ENCODE measurements around the gene GOLGA8T. TPM values are rescaled to one million over a fixed set of nuclear protein-coding genes. Genes with fewer than 3 reads are reported as not detected.
"Not testable (repeated sequence)": the region's sequence is repeated elsewhere in the genome, so short reads cannot be mapped to it uniquely, and the experiment has no call there.

The GOLGA8T gene
- total RNA-seq, 1 donor from 2014 or later: 0.41 TPM

DNA sequence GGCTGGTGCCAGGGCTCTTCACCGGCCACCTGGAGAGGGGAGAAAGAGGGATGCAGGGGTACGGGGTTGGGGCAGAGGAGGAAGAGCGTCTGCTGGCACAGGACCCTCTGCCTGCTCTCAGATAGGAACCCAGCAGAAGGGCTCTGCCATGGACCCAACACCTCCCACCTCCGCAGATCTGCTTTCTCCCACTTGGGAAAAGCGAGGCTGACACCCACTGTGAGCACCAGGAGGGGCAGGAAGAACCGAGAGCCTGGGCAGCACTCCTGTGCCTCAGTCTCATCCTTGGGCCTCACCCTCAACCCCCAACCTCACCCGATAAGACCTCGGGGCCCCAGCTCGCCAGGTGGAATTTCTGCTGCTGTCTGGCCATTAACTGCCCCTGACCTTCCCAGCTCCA is 58.0 kb downstream of the GOLGA8T start:
- DNase-seq (ENCODE audit: low spot score): peak; percentile 7
- H3K36me3 Mint-ChIP-seq (ENCODE audit: low read depth, unreplicated experiment); H3K27ac Mint-ChIP-seq (ENCODE audit: unreplicated experiment); H3K27me3 Mint-ChIP-seq (ENCODE audit: unreplicated experiment); H3K4me1 Mint-ChIP-seq (ENCODE audit: unreplicated experiment); H3K4me3 Mint-ChIP-seq (ENCODE audit: unreplicated experiment); H3K9me3 Mint-ChIP-seq (ENCODE audit: unreplicated experiment): not testable (repeated sequence)

Other genes starting within 250 kb of the GOLGA8T start
- not detected for gene GOLGA8J, start 52.1 kb upstream of the GOLGA8T start, total RNA-seq (ENCODE audit: unreplicated experiment)